Stimulated activated CD8-positive, alpha-beta memory T cell treated with anti-CD3 and anti-CD28 coated beads, Interleukin-15, amount 100 ng/mL, for 1 hour (primary cell): ENCODE results near the gene EPHB2.
"Not testable (repeated sequence)": the region's sequence is repeated elsewhere in the genome, so short reads cannot be mapped to it uniquely, and the experiment has no call there.

Source experiments
- DNase-seq: peaks from one replicate; pipeline ENCODE4 v3.0.0-alpha.2; 2020; ENCODE audit warnings: low read depth

Gene EPHB2

DNA sequence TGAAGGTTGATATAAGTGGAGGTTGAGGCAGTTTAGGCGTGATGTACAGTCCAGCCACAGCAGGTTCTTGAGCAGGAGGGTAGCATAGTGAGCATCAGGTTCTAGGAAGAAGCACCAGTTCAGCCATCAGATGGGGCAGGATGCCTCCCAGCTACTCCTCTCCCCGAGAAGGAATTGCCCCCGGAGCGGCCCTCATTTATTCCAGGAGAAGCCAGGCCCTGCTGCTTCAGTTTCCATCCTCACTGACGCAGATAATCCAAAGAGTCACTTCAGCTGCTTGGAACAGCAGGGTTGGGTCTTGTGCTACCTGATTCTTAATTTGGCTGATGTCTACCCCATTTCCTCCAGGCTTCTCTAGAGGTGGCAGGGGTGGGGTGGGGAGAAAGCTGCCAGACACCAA is 207.3 kb downstream of the EPHB2 start:
- DNase-seq = no peak

DNA sequence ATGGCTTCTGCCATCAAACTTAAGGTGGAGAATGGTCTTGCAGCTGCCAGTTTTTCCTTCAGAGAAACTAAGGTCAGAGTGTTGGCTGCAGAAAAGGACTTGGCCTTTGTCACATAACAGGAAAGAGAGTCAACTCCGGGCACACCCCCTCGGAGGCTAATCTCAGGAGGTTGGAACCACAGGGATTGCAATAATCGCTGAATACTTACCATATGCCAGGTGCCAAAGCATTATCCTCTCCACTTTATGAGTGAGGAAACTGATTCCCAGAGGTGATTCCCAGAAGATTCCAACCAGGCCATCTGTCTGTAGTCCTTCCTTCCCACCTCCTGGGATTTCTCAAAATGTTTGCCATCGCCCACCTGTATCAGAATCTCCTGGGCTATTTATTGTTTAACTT is 208.0 kb downstream of the EPHB2 start:
- DNase-seq = no peak

DNA sequence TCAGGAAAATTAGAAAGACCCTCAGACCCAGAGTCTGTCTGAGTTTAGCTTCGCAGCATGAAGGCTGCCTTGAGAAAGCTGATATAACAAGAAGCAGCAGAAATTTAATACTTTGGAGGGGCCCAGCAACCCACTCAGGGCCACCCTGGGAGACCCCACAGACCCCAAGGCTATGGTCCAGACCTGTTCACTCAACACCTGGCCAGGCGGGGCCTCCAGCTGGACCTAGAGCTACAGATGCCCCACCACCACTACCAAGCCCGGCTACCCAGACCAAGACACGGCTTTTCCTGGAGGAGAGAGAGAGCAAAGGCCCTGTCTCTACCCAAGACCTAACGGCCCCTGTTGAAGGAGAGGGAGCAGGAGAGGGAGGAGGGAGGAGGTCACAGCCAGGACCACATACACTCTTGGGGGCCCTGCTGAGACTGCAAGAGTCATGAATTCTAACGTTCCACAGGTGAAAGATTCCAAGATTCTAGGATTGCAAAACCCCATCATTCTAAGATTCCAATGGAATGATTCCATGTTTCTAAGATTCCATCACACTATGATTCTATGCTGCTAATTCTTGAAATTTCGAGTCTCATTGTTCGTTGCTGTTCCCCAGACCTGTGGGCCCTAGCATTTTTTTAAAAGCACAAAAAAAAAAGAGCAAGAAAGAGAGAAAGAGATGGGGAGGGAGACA is 208.8 kb downstream of the EPHB2 start:
- no peak for DNase-seq

GRCh38 chr1:22920026-22920733 is 209.5 kb downstream of the EPHB2 start:
- DNase-seq = no peak

- no peak for DNase-seq
Observed at GRCh38 chr1:22920734-22921451, 210.3 kb downstream of the EPHB2 start.

DNA sequence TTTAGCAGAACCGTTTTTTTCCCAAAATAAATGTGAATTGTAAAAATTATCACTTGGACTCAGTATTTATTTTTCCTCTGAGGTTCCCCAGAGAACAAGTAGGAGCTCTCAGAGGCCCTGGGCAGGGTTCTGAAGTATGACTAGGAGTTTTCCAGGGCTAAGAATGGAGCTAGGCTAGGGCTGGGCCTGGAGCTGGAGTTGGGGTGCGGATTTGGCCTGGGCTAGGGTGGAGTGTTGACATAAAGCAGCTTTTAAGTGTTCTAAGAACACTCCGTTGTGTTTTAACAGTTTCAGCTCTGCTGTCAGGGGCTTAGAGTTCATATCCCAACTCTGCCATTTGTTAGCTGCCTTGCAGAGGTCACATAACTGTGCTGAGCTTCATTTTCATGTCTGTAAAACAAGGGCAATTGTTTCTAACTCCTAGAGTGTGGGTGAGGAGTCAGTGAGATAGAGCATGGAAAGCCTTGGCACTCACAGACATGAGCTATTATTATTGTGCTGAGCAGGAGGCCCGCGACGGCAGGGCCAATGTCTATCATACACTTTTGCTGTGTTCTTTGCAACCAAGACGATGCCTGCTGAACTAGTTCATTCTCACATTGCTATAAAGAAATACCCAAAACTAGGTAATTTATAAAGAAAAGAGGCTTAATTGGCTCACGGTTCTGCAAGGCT is 210.9 kb downstream of the EPHB2 start:
- no peak for DNase-seq

- no peak for DNase-seq
Observed at GRCh38 chr1:22922640-22923039, 212.0 kb downstream of the EPHB2 start.

DNA sequence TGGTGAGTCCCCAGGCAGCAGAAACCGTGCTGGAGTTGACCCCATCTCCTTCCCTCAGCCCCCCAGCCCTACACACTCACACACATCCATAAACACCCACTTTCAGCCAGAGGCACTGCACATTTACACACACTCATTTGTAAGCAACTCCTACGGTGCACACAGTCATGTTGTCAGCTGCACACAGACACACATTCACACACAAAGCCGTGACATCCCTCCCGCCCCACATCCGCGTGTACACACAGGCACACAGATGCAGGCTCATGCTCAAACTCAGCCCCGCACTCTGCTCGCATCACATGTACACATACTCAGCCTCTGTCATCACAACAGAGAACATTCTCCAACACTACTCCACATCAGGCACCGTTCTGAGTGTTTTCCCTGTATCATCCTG is 214.5 kb downstream of the EPHB2 start:
- DNase-seq = no peak

- DNase-seq = no peak
Observed at GRCh38 chr1:22930240-22930912, 219.7 kb downstream of the EPHB2 start.

DNA sequence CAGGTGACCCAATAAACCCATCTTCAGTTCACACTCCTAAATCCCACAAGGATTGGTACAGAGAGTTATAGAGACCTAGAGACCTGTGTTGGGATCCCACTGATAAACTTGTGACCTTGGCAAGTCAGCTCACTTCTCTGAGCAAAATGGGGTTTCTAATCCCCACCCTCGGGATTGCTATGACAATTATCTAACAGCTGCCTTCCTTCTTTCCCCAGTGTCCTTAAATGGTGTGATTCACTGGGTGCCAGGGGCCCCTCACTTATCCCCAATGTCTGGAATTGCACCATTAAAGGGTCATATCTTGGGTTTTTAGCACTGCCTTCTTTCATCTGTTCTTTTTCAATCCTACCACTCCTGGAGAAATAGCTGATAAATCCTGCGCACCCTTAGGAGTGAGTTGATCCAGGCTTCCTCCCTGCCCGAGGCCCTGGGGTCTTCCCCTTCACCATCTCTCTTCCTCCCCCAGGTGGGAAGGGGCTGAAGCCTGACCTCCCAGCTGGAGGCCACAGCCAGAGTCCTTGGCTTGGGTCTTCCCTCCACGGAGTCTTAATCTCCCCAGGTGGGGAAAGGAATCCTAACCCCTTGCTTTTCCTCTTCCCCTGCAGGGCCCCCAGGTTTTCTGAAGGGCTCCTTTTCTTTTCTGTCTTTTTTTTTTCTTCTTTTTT is 222.3 kb downstream of the EPHB2 start:
- DNase-seq = no peak

- no peak for DNase-seq
Observed at GRCh38 chr1:22935433-22935832, 224.8 kb downstream of the EPHB2 start.

- no peak for DNase-seq
Observed at GRCh38 chr1:22936681-22937080, 226.0 kb downstream of the EPHB2 start.

- no peak for DNase-seq
Observed at GRCh38 chr1:22941257-22941656, 230.6 kb downstream of the EPHB2 start.

DNA sequence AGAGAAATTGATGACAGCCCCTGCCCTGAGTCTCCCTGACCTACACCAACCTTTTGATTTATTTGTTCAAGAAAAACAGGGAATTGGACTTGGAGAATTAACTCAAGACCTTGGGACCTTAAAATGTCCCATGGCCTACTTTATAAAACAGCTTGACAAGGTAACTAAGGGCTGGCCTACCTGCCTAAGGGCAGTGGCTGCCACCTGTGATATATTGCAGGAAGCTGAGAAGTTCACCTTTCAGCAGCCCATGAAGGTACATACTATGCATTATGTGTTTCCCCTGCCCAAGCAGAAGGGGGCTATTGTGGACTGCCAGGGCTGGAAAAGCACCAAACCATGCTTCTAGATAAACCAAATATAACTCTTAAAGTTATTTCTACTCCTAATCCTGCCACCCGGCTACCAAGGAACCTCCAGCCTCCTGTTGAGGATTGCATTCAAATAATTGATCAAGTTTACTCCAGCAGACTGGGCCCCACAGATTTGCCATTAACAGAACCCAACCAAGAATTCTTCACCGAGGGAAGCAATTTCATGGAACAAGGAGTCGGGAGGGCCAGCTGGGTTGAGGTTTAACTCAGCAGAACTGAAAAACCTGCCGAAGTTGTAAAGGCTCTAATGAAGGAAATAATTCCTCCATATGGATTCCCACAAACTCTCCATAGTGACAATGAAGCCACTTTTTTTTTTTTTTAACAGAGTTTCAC is 233.9 kb downstream of the EPHB2 start:
- DNase-seq = no peak

DNA sequence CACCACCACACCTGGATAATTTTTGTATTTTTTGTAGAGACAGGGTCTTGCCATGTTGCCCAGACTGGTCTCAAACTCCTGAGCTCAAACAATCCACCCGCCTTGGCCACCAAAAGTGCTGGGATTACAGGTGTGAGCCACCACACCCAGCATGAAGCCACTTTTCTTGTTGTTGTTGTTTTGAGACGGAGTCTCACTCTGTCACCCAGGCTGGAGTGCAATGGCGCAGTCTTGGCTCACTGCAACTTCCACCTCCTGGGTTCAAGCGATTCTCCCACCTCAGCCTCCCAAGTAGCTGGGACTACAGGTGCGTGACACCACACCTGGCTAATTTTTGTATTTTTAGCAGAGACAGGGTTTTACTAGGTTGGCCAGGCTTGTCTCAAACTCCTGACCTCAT is 234.5 kb downstream of the EPHB2 start:
- DNase-seq = not testable (repeated sequence)

DNA sequence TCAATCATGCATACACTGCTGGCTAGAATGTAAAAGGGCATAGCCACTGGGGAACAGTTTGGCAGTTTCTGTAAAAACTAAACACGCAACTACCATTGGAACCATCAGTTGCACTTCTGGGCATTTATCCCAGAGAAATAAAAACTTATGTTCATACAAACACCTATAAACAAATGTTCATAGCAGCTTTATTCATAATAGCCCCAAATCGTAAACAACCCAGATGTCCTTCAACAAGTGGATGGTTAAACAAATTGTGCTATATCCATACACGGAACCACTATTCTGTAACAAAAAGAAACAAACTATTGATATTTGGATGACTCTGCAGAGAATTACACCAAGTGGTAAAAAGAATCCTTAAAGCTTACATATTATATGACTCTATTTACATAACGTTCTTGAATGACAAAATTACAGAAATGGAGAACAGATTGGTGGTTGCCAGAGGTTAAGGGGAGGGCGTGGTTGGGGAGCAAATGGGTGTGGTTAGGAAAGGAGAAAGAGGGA is 239.2 kb downstream of the EPHB2 start:
- DNase-seq = no peak

DNA sequence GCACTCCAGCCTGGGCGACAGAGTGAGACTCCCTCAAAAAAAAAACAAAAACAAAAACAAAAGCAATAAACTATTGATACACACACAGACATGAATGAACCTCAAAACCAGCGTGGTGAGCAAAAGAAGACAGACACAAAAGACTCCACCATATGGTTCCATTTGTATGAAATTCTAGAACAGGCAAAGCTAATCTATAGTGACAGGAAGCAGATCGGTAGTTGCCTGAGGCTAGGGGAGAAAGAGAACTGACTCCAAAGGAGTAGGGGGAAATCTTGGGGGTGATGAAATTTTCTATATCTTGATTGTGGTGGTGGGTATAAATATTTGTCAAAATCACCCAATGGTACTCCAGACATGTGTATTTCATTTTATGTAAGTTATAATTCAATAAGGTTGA is 241.2 kb downstream of the EPHB2 start:
- no peak for DNase-seq

DNA sequence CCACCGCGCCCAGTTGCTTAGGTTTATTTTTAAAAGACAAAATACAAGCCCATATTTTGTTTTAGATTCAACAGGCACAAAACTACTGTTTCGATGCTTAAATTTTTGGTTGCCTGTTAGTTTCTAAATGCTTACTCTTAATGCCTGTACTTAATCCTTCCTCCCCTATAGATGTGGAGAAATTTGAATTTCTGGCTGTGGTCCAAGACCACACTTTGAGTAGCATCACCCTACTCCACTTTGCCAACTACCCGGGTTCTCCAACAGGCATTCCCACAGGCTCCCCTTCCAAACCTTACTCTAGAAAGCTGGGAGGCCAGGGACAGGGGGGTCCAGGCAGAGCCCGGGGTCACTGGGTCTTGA is 242.0 kb downstream of the EPHB2 start:
- DNase-seq = no peak

DNA sequence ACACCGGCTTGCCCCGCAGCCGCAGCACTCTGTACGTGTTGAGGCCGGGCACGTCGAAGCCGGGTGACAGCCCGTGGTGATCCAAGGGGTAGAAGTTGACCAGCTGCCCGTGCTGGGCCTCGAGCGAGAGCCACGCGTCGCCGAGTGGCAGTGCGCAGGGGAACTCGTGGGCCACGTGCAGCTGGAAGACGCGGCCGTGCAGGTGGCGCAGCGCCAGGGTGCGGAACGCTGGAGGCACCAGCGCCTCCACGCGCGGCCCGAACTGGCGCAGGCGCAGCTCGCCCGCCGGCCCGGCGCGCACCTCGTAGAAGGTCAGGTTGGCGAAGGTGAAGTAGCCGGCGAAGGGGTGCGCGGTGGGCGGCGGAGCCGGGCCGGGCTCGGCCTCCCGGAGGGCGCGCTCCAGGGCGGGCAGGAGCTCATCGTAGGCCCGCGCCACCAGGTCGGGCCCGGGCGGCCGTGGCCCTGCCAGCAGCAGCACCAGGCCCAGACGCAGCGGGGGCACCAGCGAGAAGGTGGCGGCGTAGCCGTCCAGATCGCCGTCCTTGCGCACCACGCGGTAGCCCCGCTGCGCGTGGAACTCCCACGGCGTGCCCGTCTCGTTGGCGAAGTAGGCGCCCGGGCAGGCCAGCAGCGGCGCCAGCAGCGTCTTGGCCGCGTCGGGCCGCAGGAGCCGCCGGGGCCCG is 242.6 kb downstream of the EPHB2 start:
- no peak for DNase-seq

DNA sequence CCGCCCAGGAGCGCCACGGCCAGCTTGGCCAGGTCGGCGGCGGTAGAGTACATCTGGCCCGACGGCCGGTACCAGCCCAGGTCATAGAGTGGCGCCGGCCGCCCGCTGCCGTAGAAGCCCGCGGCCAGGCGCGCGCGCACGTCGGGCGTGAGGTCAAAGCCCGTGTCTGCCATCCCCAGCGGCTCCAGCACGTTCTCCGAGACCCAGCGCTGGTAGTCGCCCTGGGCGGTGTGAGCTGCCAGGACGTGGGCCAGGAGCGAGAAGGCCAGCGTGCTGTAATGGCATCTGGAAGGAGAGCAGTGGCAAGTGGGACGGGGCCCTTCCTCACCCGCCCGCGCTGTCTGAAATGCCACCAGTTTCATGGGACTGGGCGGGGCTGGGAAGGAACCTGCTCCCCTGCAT is 243.1 kb downstream of the EPHB2 start:
- DNase-seq = no peak
